ENCODE data around the gene ANKFY1.

GRCh38 chr17:4235372-4236279, 28.2 kb downstream of the ANKFY1 start:
- no peak for TF ChIP-seq CTCF (IDR thresholded peaks at IDR 0.05)
- no peak for TF ChIP-seq POLR2AphosphoS5 (IDR thresholded peaks at IDR 0.05; ENCODE audit: insufficient read depth in 1 of 2, low read depth in 1 of 2)
- TF ChIP-seq POLR2A (IDR thresholded peaks at IDR 0.05) = no peak

Measured in vagina (tissue), 2 donors.